CD4-positive, alpha-beta T cell treated with Interferon gamma for 1 hour (primary cell): ENCODE results near the gene DTX3L.
"Not testable (repeated sequence)": the region's sequence is repeated elsewhere in the genome, so short reads cannot be mapped to it uniquely, and the experiment has no call there.

Experiments used
- DNase-seq: peaks from one replicate; pipeline ENCODE4 v3.0.0-alpha.2; 2020

Gene DTX3L

GRCh38 chr3:122562923-122563716 lies 1.0 kb upstream of the DTX3L start:
- peak; percentile 14 for DNase-seq

GRCh38 chr3:122563717-122564025 lies 467 bp upstream of the DTX3L start:
- DNase-seq = no peak

GRCh38 chr3:122568131-122568530 lies 4.0 kb downstream of the DTX3L start:
- not testable (repeated sequence) for DNase-seq

- DNase-seq = no peak
These were observed 4.6 kb downstream of the DTX3L start for GRCh38 chr3:122568755-122569154.

- DNase-seq = peak; percentile 62
These were observed 8.8 kb downstream of the DTX3L start for GRCh38 chr3:122572940-122573412.

GRCh38 chr3:122576174-122576940 lies 12.2 kb downstream of the DTX3L start:
- peak; percentile 62 for DNase-seq

- peak; percentile 38 for DNase-seq
These were observed 13.4 kb downstream of the DTX3L start, which contains the start of gene PARP15 for GRCh38 chr3:122577409-122578031. TSS of gene PARP15 (plus strand) at chr3:122577650. CDS start at chr3:122577668, 18 bp downstream.

GRCh38 chr3:122578069-122578740 lies 14.1 kb downstream of the DTX3L start:
- no peak for DNase-seq

GRCh38 chr3:122580470-122580869 lies 16.3 kb downstream of the DTX3L start:
- DNase-seq = no peak

GRCh38 chr3:122581622-122582021 lies 17.5 kb downstream of the DTX3L start:
- DNase-seq = no peak

GRCh38 chr3:122582390-122582789 lies 18.3 kb downstream of the DTX3L start:
- no peak for DNase-seq

- DNase-seq = no peak
These were observed 22.0 kb downstream of the DTX3L start for GRCh38 chr3:122586098-122586497.

GRCh38 chr3:122586773-122587485 lies 22.8 kb downstream of the DTX3L start:
- DNase-seq = no peak

- no peak for DNase-seq
These were observed 23.4 kb downstream of the DTX3L start for GRCh38 chr3:122587572-122587971.

GRCh38 chr3:122589297-122589696 lies 25.2 kb downstream of the DTX3L start:
- DNase-seq = no peak

GRCh38 chr3:122590610-122591009 lies 26.5 kb downstream of the DTX3L start:
- DNase-seq = no peak

GRCh38 chr3:122594025-122594424 lies 29.9 kb downstream of the DTX3L start:
- DNase-seq = no peak

GRCh38 chr3:122598151-122598550 lies 34.0 kb downstream of the DTX3L start:
- DNase-seq = no peak

- DNase-seq = no peak
These were observed 34.4 kb downstream of the DTX3L start for GRCh38 chr3:122598556-122598955.

GRCh38 chr3:122602011-122602710 lies 38.0 kb downstream of the DTX3L start:
- no peak for DNase-seq

- DNase-seq = no peak
These were observed 38.9 kb downstream of the DTX3L start for GRCh38 chr3:122603056-122603455.

GRCh38 chr3:122606330-122606729 lies 42.2 kb downstream of the DTX3L start:
- no peak for DNase-seq
